Stimulated activated CD8-positive, alpha-beta memory T cell treated with anti-CD3 and anti-CD28 coated beads, Interleukin-7, amount 100 ng/mL, for 48 hours (primary cell): ENCODE results near the gene FXR2.
A peak's percentile ranks its signal among the peaks of the same experiment; 100 is the strongest.

Experiments used
- DNase-seq, 2 donors: peaks; one replicate each; pipeline ENCODE4 v3.0.0-alpha.2; 2020; ENCODE audit warnings: low read depth in 1 of 2; ENCODE audit errors: extremely low read depth in 1 of 2

The FXR2 gene

GRCh38 chr17:7573324-7574080 is 41.2 kb downstream of the FXR2 start:
- peak; percentile 80 to 84 for DNase-seq

DNA sequence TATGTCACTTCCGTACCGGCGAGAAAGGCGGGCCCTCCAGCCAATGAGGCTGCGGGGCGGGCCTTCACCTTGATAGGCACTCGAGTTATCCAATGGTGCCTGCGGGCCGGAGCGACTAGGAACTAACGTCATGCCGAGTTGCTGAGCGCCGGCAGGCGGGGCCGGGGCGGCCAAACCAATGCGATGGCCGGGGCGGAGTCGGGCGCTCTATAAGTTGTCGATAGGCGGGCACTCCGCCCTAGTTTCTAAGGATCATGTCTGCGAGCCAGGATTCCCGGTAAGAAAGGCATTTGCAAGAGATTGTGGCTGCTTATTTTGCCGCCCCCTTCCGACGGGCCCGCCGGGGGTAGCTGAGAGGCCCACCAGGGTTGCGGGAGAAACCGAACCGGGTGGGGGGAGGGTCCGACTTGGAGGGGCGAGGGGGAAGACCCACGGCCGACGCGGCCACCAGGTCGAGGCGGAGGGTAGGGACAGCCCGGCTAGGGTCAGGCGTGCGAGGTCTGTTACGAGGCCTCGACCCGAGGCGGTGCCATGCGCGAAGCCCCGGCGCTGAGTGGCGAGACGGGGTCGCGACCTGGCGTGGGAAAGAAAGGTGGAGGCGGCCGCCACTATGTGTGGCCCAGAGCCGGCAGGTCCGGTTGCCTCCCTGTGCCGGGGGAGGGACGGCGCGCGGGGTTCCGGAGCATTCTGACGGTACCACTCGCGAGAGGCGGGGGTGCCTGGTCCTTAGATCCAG is 41.9 kb downstream of the FXR2 start:
- peak in 1 of 2 donors; percentile 99 for DNase-seq

DNA sequence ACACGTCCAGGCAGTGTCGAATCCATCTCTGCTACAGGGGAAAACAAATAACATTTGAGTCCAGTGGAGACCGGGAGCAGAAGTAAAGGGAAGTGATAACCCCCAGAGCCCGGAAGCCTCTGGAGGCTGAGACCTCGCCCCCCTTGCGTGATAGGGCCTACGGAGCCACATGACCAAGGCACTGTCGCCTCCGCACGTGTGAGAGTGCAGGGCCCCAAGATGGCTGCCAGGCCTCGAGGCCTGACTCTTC is 42.4 kb downstream of the FXR2 start:
- DNase-seq, result peak in 1 of 2 donors; percentile 99

- DNase-seq, result no peak
Measured at GRCh38 chr17:7570351-7570750, 44.3 kb downstream of the FXR2 start.

GRCh38 chr17:7569571-7569970 is 45.1 kb downstream of the FXR2 start:
- DNase-seq, result no peak

- no peak for DNase-seq
Measured at GRCh38 chr17:7563115-7563869, 51.4 kb downstream of the FXR2 start.

GRCh38 chr17:7562208-7562605 is 52.5 kb downstream of the FXR2 start:
- DNase-seq, result no peak

- peak; percentile 82 to 88 for DNase-seq
Measured at GRCh38 chr17:7561589-7562207, 53.0 kb downstream of the FXR2 start, which contains the start of gene SENP3. SENP3 (plus strand) TSS chr17:7561919; CDS start chr17:7563077, 1,158 bp downstream.

GRCh38 chr17:7561028-7561575 is 53.6 kb downstream of the FXR2 start:
- DNase-seq, result peak; percentile 70 to 82

- no peak for DNase-seq
Measured at GRCh38 chr17:7560172-7561027, 54.3 kb downstream of the FXR2 start.

DNA sequence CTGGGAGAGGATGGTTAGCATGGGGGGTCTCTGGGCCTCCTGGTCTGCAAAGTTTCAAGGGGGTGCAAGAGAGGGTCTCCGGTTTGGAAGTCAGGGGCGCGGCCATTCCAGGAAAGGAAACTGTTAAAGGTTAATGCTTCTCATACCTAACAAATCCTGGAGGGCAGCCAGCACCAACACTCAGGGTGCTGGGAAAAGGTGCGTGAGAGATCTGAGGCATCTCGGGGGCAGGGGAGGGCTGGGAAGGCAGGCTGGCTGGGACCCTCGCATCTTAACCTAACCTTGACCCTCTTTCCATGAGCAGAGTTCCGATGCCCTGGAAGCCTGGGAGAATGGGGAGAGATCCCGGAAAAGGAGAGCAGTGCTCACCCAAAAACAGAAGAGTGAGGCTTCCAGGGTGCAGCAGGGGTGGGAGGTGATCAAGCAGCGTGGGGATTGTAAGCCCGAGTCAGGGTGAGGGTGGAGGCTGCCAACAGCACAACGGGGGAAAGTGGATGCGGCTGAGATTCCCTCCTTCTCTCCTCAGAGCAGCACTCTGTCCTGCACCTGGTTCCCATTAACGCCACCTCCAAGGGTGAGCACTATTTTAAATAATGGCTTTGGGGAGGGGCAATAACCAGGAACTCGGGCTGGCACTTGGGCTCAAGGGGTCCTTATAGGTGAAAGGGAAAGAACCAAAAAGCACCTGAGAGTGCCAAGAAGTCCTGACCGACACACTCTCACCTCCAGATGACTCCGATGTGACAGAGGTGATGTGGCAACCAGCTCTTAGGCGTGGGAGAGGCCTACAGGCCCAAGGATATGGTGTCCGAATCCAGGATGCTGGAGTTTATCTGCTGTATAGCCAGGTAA is 55.2 kb downstream of the FXR2 start:
- no peak for DNase-seq

GRCh38 chr17:7558544-7559319 is 56.0 kb downstream of the FXR2 start, which contains the start of gene TNFSF13:
TNFSF13 (plus strand) TSS chr17:7558750; CDS start chr17:7559040, 290 bp downstream.
- DNase-seq, result no peak

DNA sequence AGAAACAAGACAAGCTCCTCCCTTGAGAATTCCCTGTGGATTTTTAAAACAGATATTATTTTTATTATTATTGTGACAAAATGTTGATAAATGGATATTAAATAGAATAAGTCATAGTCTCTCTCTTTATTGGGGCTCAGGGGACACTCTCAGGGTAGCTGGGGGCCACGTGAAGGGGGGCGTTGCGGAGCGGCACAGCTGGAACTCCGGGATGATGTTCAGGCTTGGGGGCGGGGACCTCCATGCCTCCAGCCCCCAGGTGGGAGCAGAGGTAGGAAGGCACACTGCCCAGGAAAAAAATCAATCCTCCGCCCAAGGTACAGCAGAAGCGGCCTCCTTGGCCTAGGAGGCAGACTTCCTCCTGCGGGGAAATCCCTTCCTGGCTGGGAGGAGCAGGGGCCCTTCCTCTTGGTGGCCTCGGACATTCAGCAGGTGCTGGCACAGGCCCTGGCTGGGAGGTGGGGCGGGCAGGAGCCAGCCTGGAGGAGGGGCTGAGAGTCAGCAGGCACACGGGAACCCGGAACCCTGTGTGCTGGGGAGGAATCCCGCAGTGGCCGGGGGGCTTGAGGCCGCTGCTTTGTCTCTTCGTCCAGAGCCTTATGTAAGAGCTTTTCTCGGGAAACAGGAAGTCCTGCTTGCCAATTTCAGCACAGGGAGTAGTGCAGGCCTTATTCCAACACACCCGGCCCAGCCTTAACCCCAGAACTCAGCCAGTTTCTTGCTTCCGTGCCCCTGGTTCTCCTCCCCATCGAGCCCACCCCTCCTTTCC is 56.7 kb downstream of the FXR2 start:
- DNase-seq, result no peak

GRCh38 chr17:7557147-7557764 is 57.4 kb downstream of the FXR2 start:
- no peak for DNase-seq

DNA sequence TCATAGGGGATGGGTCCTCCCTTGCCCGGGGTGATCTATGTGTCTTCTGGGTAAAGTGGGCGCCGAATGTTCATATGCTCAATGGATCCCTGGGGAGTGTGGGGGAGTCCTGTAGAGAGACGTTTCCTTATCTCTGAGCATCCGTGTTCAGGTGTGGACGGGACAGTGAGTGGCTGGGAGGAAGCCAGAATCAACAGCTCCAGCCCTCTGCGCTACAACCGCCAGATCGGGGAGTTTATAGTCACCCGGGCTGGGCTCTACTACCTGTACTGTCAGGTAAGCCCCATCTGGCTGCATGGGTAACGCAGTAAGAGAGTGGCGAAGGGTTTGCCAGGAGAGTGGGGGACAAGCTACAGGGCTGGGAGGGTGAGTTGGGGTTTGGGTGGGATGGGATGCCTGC is 58.1 kb downstream of the FXR2 start:
- DNase-seq, result no peak

DNA sequence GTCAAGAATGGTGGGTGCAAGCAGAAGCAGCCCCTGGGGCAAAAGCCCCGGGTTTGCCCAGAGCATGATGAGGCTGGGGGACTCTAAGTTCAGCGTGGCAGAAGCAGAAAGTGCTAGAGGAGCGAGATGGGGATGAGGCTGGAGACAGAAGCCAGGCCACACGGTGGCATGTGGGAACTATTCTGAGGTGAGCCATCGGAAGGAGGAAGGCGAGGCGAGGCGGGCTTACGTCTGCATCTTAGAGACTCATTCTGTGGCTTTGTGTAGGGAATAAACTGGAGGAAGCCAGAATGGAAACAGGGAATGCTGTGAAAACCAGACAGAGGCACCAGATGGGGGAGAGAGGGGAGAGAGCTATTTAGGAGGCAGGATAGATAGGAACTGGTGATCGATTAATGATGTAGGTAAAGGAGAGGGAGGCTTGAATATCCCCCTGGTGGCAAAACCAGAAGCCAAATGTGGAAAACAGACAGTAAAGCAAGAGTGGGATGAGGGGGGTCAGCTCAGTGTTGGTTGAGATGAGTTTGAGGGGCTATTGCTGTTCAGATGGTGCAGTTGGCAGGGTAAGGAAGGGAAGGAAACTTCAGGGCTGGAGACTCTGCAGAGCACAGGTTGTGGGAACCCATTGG is 59.3 kb downstream of the FXR2 start:
- no peak for DNase-seq

GRCh38 chr17:7553356-7553755 is 61.3 kb downstream of the FXR2 start:
- DNase-seq, result no peak
